ENCODE results near the gene STAC3.

The STAC3 gene

GRCh38 chr12:57229046-57229633 is 21.8 kb downstream of the STAC3 start:
- no peak for TF ChIP-seq CTCF (IDR thresholded peaks at IDR 0.05; ENCODE audit: control extremely low read depth, extremely low read depth, low read depth, missing control alignments)
- ChIA-PET CTCF (interaction anchor here (0.8 to 22.8 kb wide), 14 partner anchors 10 to 234 kb away, joined by 3 to 403 read pairs (median 4); partner anchors contain the start of genes NXPH4 and STAT6), POLR2A (interaction anchor here (0.6 to 2.3 kb wide), 8 partner anchors 11 to 304 kb away, joined by 3 to 32 read pairs (median 6); partner anchors contain the start of genes DDIT3 and LRP1)
- no peak for DNase-seq (ENCODE audit: extremely low spot score)

- CTCF ChIA-PET = interaction anchor here (1.1 to 22.8 kb wide), 7 partner anchors 9 to 231 kb away, joined by 3 to 403 read pairs (median 10); partner anchors contain the start of genes GLI1, NXPH4 and STAC3
- TF ChIP-seq CTCF (IDR thresholded peaks at IDR 0.05; ENCODE audit: control extremely low read depth, extremely low read depth, low read depth, missing control alignments) = no peak
- POLR2A ChIA-PET = interaction anchor here (0.5 to 1.4 kb wide), 2 partner anchors 9 to 517 kb away, joined by 3 to 5 read pairs; partner anchors contain the start of gene TSPAN31
- DNase-seq (ENCODE audit: extremely low spot score) = no peak
Measured at GRCh38 chr12:57227315-57228115, 23.5 kb downstream of the STAC3 start.

GRCh38 chr12:57226588-57227314 is 24.2 kb downstream of the STAC3 start:
- no peak for TF ChIP-seq CTCF (IDR thresholded peaks at IDR 0.05; ENCODE audit: control extremely low read depth, extremely low read depth, low read depth, missing control alignments)
- POLR2A ChIA-PET = interaction anchor here (0.7 kb wide), 1 partner anchor 293 kb away, joined by 3 read pairs; no protein-coding TSS in a partner anchor
- no peak for DNase-seq (ENCODE audit: extremely low spot score)
- CTCF ChIA-PET = interaction anchor here (1.1 to 22.8 kb wide), 9 partner anchors 9 to 232 kb away, joined by 3 to 403 read pairs (median 5); partner anchors contain the start of genes GLI1, NXPH4 and STAC3

GRCh38 chr12:57225680-57226210 is 25.2 kb downstream of the STAC3 start:
- no peak for DNase-seq (ENCODE audit: extremely low spot score)
- POLR2A ChIA-PET = no interaction called here
- CTCF ChIA-PET = interaction anchor here (1.2 to 22.8 kb wide), 8 partner anchors 9 to 227 kb away, joined by 4 to 403 read pairs (median 8); partner anchors contain the start of genes NXPH4 and STAC3
- TF ChIP-seq CTCF (IDR thresholded peaks at IDR 0.05; ENCODE audit: control extremely low read depth, extremely low read depth, low read depth, missing control alignments) = no peak

- TF ChIP-seq CTCF (IDR thresholded peaks at IDR 0.05; ENCODE audit: control extremely low read depth, extremely low read depth, low read depth, missing control alignments) = peak; percentile 65
- peak; percentile 64 for DNase-seq (ENCODE audit: extremely low spot score)
- ChIA-PET CTCF (interaction anchor here (0.9 to 22.8 kb wide), 10 partner anchors 10 to 231 kb away, joined by 3 to 403 read pairs (median 8); partner anchors contain the start of genes INHBE, NXPH4 and STAC3), POLR2A (no interaction called here)
Measured at GRCh38 chr12:57224973-57225679, 25.9 kb downstream of the STAC3 start.

Measured in GM10248 (cell line).